SHP77 (cell line): ENCODE data around the gene PROCA1.
"Not testable (repeated sequence)": the region's sequence is repeated elsewhere in the genome, so short reads cannot be mapped to it uniquely, and the experiment has no call there.

ENCODE experiments used
- DNase-seq, 2 experiments: peaks; one replicate each; lab custom pipeline; 2025; lab: John Stamatoyannopoulos, UW

PROCA1 gene

GRCh38 chr17:28744104-28744971 is 32.6 kb upstream of the PROCA1 start:
- peak in 1 of 2 experiments; percentile 8 for DNase-seq

GRCh38 chr17:28743243-28744103 is 31.8 kb upstream of the PROCA1 start, which contains the start of gene TRAF4:
TSS of gene TRAF4 (plus strand) at chr17:28744011. CDS start at chr17:28744113, 102 bp downstream.
- peak; percentile 72 to 79 for DNase-seq

GRCh38 chr17:28741358-28742349 is 30.0 kb upstream of the PROCA1 start:
- DNase-seq, result no peak

GRCh38 chr17:28740406-28741357 is 29.0 kb upstream of the PROCA1 start:
- no peak for DNase-seq

GRCh38 chr17:28738680-28739384 is 27.1 kb upstream of the PROCA1 start:
- no peak for DNase-seq

GRCh38 chr17:28737770-28738679 is 26.3 kb upstream of the PROCA1 start:
- DNase-seq, result no peak

- no peak for DNase-seq
Observed at GRCh38 chr17:28737316-28737715, 25.6 kb upstream of the PROCA1 start.

- not testable (repeated sequence) for DNase-seq
Observed at GRCh38 chr17:28735913-28736769, 24.5 kb upstream of the PROCA1 start.

- DNase-seq, result no peak
Observed at GRCh38 chr17:28735242-28735722, 23.6 kb upstream of the PROCA1 start.

- no peak for DNase-seq
Observed at GRCh38 chr17:28734712-28735241, 23.1 kb upstream of the PROCA1 start.

- no peak for DNase-seq
Observed at GRCh38 chr17:28733346-28733745, 21.7 kb upstream of the PROCA1 start.

- no peak for DNase-seq
Observed at GRCh38 chr17:28729950-28730330, 18.3 kb upstream of the PROCA1 start.

GRCh38 chr17:28728364-28729200 is 16.9 kb upstream of the PROCA1 start, which contains the start of gene NEK8:
TSS of gene NEK8 (plus strand) at chr17:28728788. CDS start at chr17:28728814, 26 bp downstream.
- DNase-seq, result peak; percentile 77 to 86

GRCh38 chr17:28726627-28727491 is 15.2 kb upstream of the PROCA1 start:
- DNase-seq, result peak; percentile 93 to 94

GRCh38 chr17:28726226-28726626 is 14.5 kb upstream of the PROCA1 start, which contains the start of gene TLCD1:
TSS of gene TLCD1 (minus strand) at chr17:28726233. CDS start at chr17:28726097, 136 bp downstream.
- DNase-seq, result peak; percentile 64 to 74
